ENCODE data around the gene LTN1. TPM values are rescaled to one million over a fixed set of nuclear protein-coding genes. Genes with fewer than 3 reads are reported as not detected.
"Not testable (repeated sequence)": the region's sequence is repeated elsewhere in the genome, so short reads cannot be mapped to it uniquely, and the experiment has no call there.

Gene LTN1
- polyA plus RNA-seq, 1 donor: 18.6 TPM

DNA sequence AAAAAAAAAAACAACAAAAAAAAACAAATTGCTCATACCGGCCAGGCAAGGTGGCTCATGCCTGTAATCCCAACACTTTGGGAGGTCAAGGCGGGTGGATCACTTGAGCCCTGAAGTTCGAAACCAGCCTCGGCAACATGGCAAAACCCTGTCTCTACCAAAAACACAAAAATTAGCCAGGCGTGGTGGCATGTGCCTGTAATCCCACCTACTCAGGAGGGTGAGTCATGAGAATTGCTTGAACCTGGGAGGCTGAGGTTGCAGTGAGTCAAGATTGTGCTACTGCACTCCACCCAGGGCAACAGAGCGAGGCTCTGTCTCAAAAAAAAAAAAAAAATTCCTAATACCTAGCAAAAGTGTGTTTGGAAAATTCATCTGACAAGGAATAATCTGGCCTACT, 4.5 kb downstream of the LTN1 start:
- DNase-seq: not testable (repeated sequence)

DNA sequence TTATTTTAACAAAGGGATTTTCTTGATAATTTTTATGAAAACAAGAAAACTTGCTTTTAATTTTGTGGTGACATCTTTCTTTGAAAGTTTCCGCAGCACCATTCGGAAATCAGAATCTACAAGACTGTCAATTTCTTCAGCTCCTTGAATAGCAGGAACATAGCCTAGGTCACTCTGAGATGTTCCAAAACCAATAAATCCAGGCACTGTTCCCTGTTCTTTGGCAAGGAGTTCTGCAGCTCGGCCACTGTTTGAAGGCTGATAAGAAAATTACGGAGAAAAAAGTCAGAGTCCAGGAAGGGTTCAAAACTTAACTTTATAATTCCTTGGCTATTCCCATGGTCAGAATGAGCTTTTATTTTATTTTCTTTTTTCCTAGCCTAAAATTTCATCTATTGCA, 6.0 kb downstream of the LTN1 start:
- no peak for DNase-seq

DNA sequence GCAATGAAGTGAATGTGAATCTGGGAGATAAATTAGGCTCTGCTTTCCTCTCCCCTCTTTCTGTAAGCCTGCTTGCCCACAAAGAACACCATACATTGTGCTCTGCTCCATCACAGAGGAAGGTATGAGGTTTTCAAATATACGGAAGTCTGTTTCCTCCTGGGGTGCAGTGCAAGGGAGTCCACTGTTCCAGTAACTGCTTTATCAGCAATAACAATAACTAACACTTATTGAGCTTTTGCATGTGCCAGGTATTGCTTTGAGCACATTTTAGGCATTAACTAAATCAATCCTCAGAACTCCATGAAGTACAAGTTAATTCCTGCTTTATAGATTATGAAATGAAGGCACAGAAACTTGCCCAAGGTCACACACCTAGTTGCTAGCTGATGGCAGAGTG, 10.0 kb downstream of the LTN1 start:
- no peak for DNase-seq

DNA sequence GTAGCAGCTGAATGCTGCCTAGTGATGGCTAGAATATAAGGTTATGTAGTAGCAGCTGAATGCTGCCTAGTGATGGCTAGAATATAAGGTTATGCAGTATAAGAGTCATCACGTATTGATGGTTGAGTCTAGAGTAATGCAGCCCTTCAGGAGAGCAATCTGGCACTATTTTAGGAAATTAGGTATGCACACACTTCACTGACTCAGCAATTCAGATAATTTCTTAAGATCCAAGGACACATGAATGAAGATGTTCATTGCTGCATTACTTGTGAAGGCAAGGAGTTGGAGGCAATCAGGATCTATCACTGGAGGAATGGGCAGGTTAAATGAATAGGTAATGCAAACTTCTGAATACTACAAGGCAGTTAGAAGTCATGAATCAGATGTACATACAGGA, 13.6 kb downstream of the LTN1 start:
- DNase-seq: no peak

DNA sequence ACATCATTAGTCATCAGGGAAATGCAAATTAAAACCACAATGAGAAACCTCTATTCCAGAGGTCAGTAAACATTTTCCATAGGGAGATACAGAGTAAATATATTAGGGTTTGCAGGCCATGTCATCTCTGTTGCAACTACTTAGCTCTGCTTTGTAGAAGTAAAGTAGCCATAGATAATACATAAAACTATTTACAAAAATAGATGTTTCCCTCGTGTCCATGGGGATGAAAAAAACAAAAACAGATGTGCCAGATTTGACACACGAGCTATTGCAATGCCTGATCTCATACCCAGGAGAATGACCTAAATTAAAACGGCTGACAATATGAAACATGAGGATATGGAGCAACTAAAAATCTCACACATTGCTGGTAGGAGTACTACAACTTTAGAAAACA, 17.3 kb downstream of the LTN1 start:
- peak; percentile 19 for DNase-seq

DNA sequence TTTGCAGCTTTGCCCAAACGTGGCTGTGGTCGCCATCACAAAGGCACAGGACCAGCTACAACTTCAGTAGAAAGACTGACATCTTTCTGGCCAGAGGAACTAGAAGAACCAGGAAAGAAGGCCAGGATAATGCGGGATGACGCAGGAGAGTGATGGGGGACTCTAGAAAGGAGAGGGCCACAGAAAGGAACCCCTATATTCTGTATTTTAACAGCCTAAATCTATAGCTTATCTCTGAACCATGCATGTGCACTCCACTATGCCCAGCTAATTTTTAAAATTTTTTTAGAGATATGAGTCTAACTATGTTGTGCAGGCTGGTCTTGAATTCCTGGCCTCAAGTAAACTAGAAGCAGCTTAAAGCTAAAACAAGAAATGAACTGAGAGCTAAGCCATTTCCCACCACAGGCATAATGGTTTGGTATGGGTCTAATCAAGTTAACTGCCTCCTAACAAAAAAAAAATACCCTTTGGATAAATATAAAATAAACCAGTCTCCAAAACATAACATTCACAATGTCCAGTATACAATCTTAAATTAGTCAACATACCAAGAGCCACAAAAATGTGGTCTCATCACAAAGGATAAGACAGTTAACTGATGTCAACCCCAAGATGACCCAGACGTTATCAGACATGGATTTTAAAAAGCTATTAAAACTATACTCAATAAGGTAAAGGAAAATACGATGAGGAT, 18.0 kb downstream of the LTN1 start:
- DNase-seq: no peak

DNA sequence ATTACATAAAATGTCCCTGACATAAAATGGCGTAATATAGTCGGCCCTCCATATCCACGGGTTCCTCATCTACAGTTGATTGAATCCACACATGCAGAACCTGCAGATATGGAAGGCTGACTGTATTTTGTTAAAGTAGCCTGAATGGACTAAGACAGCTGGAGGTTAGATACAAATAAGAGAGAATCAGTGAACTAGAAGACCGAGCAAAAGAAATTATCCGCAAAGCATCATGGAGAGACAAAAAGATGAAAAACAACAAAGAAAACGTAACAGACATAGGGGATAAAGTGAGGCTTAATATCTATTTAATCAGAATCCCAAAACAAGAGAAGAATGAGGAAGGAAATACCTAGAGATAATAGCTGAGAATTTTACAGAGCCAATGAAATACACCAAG, 20.3 kb downstream of the LTN1 start:
- DNase-seq: no peak

DNA sequence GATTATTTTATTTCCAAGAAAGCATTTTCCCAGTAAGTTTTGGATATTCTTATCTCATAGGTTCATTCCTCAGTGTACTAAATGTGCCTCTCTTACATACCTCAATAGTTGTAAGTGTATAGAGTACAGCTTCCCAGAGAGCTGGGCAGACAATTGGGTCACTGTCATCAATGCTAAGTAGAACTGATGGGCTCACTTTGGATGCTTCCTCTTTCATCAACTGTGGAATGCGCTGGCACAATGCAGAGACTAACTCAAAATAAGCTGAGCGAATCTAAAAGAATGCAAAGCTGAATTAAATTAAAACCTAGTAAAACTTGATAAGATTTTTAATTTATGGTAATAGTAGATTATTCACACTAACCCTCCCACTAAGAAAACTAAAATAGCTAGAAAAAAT, 21.5 kb downstream of the LTN1 start:
- DNase-seq: no peak

DNA sequence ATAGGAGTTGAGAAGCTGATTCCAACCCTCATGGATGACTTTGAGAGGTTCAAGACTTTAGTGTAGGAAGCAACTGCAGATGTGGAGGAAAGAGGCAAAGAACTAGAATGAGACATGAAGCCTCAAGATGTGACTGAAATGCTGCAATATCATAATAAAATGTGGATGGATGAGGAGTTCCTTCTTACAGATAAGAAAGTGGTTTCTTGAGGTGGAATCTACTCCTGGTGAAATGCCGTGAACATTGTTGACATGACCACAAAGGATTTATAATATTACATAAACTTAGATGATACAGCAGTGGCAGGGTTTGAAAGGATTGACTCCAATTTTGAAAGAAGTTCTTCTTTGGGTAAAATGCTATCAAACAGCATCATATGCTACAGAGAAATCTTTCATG, 28.8 kb downstream of the LTN1 start:
- no peak for DNase-seq

DNA sequence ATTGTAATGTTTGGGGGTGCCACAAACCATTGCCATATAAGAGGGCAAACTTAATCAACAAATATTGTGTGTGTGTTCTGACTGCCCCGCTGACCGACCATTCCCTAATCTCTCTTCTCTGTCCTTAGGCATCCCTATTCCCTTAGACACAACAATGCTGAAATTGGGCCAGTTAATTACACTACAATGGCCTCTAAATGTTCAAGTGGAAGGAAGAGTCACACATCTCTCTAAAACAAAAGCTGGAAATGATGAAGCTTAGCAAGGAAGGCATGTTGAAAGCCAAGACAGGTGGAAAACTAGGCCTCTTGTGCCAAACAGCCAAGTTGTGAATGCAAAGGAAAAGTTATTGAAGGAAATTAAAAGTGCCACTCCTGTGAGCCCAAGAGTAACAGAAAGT, 30.2 kb downstream of the LTN1 start:
- DNase-seq: no peak

DNA sequence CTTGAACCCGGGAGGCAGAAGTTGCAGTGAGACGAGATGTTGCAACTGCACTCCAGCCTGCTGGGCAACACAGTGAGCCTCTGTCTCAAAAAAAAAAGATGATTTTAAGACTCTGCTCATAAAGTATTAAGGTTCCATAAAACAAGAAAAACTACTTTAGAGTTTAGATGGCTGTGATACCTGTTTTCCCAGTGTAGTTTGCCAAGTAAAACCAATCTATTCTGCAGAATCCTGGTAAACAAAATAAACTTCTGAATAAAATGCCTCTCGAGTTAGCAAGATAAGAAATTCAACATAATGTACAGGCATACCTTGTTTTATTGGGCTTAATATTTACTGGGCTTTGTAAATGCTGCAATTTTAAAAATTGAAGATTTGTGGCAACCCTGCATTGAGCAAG, 30.8 kb downstream of the LTN1 start:
- DNase-seq: no peak

DNA sequence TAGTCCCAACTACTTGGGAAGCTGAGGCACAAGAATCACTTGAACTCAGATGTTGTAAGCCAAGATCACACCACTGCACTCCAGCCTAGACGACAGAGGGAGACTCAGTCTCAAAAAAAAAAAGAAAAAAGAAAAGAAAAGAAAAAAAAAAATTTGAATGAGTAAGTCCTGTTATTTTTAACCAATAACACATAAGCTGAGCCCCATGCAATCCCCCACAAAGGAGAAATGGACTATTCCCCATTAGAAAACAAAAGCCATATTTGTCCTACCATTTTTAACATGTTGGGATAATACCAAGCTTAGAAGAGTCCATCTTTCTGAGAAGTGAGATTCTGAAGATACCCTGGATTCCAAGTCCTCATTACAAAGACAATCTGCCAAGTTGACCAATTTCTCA, 32.4 kb downstream of the LTN1 start:
- DNase-seq: no peak

DNA sequence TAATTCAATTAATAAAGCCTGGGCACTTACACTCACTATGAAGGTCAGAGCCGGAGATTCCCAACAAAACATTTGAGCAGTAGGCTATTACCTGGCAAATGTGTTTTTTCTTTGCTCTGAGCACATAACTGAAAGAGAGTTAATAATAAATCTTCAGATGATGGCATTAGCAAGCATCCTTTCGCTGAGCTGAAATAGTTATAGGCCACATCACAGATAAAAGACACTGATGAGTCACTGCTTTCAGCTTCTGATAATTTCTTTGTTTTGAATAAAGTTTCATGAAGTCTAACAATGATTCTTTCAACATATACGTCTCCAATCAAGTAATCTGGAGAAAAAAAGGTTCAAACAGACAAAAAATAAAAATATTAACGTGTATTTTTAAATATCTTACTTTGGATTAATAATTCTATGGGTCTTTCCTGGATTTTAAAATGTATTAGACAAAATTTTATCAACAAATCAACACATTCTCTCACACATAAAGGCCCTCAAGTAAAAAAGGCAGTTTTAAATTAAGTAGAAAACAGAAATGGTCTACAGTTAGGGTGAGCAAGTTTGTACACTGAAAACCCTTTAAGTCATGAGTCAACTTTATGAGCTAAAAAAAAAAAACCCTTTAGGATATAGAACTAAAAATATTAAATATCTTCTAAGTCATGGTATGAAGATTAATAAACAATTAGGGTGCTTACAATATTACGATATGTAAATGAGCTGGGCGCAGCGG, 33.1 kb downstream of the LTN1 start:
- no peak for DNase-seq

DNA sequence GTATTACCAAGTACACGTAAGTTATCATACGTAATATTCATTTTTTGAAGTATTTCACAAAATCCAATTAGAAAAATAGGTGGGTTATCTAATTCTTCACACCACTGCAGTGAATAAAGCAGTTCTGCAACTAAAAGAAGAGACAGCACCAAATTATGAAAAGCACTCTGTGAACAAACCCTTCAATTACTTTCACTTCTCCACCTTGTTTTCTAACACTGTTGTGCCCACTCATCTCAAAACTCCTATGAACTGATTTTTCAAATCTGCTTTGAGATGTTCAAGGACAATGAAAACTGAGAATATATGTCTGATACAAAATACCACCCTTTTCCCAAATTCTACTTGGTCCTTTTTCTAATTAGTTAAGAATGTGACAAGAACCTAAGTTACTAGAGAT, 39.4 kb downstream of the LTN1 start:
- DNase-seq: no peak

DNA sequence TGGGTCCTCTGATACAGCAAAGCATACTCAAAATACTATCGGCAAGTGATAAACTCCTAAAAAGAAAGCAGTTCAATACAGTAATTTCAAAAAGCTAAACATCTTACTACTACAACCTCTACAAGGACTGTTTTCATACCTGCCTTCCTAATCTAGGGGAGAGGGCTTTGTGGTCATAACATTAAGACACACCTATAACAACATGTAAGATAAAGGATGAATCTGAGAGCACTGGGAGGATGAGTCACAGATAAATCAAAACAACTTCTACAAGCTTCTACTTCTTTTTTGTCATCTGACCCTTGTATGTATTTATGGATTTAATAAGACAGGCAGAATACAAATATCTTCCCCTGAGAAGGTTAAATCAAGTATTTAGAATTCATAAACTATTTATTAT, 40.0 kb downstream of the LTN1 start:
- DNase-seq: no peak

DNA sequence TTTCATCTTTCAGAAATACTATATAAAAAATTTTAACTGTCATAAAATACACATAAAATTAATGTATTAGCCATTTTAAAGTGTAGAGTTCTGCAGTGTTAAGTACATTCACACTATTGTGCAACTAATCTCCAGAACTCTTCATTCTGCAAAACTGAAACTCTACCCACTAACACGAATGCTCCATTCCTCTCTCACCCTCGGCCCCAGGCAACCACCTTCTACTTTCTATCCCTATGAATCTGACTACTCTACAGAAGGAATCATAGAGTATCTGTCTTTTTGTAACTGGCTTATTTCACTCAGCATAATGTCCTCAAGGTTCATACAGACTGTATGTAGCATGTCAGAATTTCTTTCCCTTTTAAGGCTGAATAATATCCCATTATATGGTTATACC, 43.4 kb downstream of the LTN1 start:
- DNase-seq: no peak

DNA sequence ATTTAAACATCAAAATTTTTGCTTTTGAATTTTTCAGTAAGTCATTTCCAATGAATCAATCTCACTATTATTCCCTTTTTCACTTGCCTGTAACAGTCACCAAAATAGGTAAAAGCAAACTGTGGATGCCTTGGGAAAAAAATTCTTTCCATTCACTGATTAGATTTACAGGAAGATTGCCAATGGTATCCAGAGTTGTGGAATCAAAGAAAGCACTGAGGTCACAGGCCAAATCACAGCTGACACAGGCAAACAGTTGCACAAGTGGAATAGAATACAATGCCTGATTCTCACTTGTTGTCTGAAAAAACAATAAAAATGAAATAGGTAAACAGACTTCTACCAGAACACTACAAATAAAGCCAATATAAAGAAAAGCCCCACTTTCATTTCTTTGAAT, 48.4 kb downstream of the LTN1 start:
- no peak for DNase-seq

DNA sequence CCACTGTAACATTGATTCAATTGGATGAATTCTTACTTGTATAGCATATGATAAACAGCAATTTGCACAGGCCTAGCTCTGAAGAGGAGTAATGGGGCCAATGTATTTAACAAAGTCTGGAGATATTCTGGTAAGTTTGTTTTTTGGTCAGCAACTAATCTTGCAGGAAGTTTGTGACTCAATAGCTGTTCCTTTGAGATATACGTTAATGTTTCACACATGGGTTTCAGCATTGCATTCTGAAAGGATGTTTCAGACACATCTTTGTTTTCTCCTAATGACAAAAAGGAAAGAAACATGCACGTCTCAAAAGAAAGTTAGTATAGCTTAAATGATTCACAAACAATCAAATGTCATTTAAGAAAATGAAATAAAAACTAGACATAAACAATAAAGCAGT, 49.0 kb downstream of the LTN1 start:
- DNase-seq: no peak

DNA sequence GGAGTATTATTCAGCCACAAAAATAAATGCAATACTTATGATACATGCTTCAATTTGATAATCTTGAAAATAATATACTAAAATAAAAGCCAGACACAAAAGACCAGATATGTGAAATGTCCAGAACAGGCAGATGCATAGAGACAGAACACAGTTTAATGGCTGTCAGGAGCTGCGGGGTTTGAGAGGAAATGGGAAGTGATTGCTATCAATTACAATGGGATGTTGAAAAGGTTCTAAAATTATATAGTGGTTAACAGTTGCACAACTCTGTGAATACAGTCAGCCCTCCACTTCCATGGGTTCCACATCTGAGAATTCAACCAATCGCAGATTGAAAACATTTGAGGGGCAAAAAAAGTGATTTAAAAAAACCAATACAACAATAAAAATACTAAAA, 54.0 kb downstream of the LTN1 start:
- DNase-seq: no peak

DNA sequence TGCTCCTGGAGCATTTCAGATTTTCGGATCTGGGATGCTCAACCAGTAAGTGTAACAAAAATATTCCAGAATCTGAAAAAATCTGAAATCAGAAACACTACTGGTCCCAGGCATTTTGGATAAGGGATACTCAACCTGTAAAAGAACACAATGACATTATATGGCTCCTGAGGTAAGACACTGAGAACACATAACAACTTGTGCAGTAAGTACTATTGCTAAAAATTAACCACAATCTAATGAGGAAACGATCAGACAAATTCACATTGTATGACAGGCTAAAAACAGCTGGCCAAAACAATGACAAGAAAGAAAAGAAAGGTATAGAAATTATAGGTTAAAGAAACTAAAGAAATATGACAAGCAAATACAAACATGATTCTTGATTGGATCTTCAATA, 54.9 kb downstream of the LTN1 start:
- DNase-seq: no peak

DNA sequence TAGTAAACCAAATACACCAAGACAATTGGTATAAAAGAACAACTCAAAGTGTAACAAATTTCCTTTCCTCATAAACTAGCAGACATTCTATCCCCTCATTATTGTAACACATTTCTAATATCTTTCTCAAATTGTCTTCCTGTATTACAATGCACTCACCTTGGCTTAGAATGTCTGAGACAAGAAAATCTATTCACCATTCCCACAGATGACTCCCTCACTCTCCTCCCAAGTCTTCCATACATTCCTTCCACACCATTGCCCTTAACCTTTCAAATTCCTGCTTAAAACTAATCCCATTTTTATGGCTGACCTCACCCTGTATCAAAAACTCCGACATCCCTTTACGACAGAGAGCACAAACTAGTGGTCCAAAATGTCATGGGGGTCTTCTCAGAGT, 56.0 kb downstream of the LTN1 start:
- DNase-seq: no peak

DNA sequence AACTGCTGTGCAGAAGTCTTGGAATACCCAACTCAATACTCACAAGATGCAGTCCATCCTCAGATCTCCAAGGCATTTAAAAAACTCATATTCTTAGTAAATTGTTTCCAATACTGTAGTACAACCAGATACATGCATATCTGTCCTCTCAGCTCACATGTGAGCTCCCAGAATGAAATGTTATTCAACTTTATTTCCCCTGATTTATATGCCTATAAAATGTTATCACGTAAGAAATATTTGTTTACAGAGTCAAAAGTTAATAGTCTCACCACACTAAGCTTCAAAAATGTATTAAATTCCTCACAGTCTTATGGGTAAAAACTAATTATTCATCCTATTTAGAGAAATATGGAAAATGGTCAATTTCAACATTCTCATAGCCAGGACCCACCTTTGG, 56.6 kb downstream of the LTN1 start:
- no peak for DNase-seq

DNA sequence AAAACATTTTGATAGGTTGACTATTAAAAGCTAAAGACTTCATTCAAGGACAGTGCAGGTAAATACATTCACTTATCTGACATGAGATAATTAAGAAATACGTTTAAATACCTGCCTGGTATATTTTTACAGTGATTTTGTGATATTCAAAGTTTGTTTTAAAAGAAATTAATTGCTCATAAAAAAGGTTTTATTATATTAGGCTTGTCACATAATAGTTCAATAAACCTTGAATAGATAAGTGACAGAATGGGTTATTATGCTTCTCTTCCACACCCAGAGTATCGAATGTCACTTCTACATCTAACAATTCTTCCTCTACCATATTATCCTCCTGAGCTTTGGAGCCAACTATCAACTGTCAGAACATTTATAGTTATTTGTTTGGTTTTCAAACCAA, 60.0 kb downstream of the LTN1 start:
- no peak for DNase-seq

DNA sequence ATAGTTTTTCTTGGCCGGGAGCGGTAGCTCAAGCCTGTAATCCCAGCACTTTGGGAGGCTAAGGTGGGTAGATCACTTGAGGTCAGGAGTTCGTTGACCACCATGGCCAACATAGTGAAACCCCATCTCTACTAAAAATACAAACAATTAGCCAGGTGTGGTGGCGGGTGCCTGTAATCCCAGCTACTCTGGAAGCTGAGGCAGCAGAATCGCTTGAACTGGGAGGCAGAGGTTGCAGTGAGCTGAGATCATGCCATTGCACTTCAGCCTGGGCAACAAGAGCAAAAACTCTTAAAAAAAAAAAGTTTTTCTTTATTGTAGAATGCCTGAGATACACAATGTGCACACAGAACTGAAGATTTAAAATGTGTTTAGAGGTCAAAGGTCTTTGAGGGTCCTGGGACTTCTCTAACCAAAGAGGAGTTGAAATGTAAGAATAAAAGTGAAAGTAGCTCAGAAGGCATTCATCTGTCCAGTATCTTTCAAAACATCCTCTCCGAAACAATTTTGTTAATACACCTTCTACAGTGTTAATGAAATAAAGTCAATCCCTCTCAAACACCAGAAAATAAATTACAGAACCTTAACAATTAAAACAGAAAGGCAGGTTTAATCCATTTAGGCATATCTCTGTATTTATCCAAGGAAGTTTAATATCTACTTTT, 60.8 kb downstream of the LTN1 start:
- DNase-seq: not testable (repeated sequence)

Data from hindlimb muscle (tissue), 1 donor.